Measurements from ENCODE around the gene HOGA1. TPM values are rescaled to one million over a fixed set of nuclear protein-coding genes. Genes with fewer than 3 reads are reported as not detected.

HOGA1 gene
- total and polyA plus RNA-seq, 3 donors from 2014 or later: 0.25 to 1.5 (median 0.55) TPM

DNA sequence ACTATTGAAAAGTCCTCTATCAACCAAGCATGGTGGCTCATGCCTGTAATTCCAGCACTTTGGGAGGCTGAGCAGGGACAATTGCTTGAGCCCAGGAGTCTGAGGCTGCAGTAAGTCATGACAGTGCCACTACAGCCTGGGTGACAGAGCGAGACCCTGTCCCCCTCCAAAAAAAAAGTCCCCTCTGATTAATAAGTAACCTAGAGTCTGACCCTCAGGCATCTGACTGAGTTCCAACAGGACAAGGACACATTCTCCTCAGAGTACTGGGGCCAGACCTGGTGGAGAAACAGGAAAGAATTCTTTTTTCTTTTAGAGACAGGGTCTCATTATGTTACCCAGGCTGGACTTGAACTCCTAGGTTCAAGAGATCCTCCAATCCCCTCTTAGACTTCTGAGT, 39.1 kb downstream of the HOGA1 start:
- H3K27ac ChIP-seq: no peak overlapping the region
- no peak overlapping the region for H3K4me3 ChIP-seq
- no peaks in the 10 kb centered on the region for H3K9me3 ChIP-seq
- 95 to 100% methylated on average over 1 of the region's 1 CpG for WGBS, 2 donors
- TF ChIP-seq, protein P1, sequence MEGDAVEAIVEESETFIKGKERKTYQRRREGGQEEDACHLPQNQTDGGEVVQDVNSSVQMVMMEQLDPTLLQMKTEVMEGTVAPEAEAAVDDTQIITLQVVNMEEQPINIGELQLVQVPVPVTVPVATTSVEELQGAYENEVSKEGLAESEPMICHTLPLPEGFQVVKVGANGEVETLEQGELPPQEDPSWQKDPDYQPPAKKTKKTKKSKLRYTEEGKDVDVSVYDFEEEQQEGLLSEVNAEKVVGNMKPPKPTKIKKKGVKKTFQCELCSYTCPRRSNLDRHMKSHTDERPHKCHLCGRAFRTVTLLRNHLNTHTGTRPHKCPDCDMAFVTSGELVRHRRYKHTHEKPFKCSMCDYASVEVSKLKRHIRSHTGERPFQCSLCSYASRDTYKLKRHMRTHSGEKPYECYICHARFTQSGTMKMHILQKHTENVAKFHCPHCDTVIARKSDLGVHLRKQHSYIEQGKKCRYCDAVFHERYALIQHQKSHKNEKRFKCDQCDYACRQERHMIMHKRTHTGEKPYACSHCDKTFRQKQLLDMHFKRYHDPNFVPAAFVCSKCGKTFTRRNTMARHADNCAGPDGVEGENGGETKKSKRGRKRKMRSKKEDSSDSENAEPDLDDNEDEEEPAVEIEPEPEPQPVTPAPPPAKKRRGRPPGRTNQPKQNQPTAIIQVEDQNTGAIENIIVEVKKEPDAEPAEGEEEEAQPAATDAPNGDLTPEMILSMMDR (IDR thresholded peaks at IDR 0.05): no peak
- TF ChIP-seq POLR2A (IDR thresholded peaks at IDR 0.05): no peak
- no peaks in the 10 kb centered on the region for H3K36me3 ChIP-seq (ENCODE audit: low read depth, missing control alignments)
- DNase-seq: no peak
- H3K4me1 ChIP-seq: no peaks in the 10 kb centered on the region
- intact Hi-C loops (cut with DNase I; ENCODE audit: low total_unique reads): no loop called here
- no peaks in the 10 kb centered on the region for H3K27me3 ChIP-seq

DNA sequence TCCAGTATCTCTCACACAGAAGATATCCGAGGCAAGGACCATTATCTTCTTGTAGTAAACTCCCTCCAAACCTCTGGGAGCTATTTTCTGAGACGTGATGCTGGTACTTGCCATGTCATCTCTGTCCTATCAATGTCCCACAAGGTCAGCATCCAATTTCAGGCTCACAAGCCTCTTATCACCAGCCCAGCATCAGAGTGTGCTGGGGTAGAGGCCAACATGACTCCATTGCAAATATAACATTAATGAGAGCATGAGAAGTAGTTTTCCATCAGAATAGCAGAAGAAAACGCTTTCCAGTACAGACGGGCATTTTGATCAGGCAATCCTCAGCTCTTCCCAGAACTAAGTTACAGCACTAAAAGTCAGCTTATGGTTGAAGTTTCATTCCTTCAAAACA, 43.5 kb downstream of the HOGA1 start:
- TF ChIP-seq, protein P1 (IDR thresholded peaks at IDR 0.05): no peak
- no peak for TF ChIP-seq POLR2A (IDR thresholded peaks at IDR 0.05)
- Histone ChIP-seq H3K4me3 (no peak overlapping the region), H3K4me1 (no peaks in the 10 kb centered on the region), H3K27ac (no peak overlapping the region), H3K36me3 (ENCODE audit: low read depth, missing control alignments) (no peaks in the 10 kb centered on the region), H3K9me3 (no peaks in the 10 kb centered on the region), H3K27me3 (no peaks in the 10 kb centered on the region)
- 61 to 66% methylated on average over 4 of the region's 4 CpGs for WGBS, 2 donors
- intact Hi-C loops (cut with DNase I; ENCODE audit: low total_unique reads): no loop called here
- no peak for DNase-seq

DNA sequence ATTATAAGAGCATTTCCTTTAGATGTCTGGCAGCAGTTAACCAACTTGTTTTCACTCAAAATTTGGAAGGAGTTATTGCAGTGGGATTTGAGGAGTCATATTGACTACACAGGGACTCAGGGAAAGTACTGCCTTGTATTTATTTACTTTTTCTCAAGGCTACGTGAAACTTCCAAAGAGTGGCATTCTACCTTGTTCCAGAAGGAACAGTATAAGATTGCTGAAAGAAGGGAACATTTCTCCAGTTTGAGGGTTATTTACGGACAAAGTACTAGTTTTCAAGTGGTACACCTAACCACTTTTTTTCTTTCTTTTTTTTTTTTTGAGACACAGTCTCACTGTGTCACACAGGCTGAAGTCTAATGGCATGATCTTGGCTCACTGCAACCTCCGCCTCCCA, 44.0 kb downstream of the HOGA1 start:
- Histone ChIP-seq H3K36me3 (ENCODE audit: low read depth, missing control alignments) (no peaks in the 10 kb centered on the region), H3K4me3 (no peak overlapping the region), H3K4me1 (no peaks in the 10 kb centered on the region), H3K27me3 (no peaks in the 10 kb centered on the region), H3K9me3 (no peaks in the 10 kb centered on the region), H3K27ac (no peak overlapping the region)
- no peak for TF ChIP-seq POLR2A (IDR thresholded peaks at IDR 0.05)
- TF ChIP-seq, protein P1 (IDR thresholded peaks at IDR 0.05): no peak
- 77 to 83% methylated on average over 3 of the region's 3 CpGs for WGBS, 2 donors
- intact Hi-C loops (cut with DNase I; ENCODE audit: low total_unique reads): no loop called here
- DNase-seq: no peak

DNA sequence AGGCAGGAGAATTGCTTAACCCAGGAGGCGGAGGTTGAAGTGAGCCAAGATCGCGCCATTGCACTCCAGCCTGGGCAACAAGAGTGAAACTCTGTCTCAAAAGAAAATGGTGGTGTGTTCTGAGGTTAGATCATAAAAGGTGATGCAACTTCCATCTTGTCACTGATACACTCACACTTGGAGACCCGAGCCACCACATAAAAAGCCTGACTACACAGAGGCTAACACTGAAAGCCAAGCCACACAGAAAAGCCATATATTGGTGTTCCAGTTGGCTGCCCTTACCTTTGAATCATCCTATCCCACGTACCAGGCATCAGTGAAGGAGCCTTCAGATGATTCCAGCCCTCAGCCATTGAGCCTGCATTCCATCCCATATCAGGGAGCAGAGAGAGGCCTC, 45.1 kb downstream of the HOGA1 start:
- TF ChIP-seq, protein P1 (IDR thresholded peaks at IDR 0.05): no peak
- Histone ChIP-seq H3K27ac (no peak overlapping the region), H3K27me3 (no peaks in the 10 kb centered on the region), H3K4me3 (no peak overlapping the region), H3K9me3 (no peaks in the 10 kb centered on the region), H3K4me1 (no peaks in the 10 kb centered on the region), H3K36me3 (ENCODE audit: low read depth, missing control alignments) (no peaks in the 10 kb centered on the region)
- 96 to 97% methylated on average over 5 of the region's 5 CpGs for WGBS, 2 donors
- intact Hi-C loops (cut with DNase I; ENCODE audit: low total_unique reads): no loop called here
- no peak for DNase-seq

DNA sequence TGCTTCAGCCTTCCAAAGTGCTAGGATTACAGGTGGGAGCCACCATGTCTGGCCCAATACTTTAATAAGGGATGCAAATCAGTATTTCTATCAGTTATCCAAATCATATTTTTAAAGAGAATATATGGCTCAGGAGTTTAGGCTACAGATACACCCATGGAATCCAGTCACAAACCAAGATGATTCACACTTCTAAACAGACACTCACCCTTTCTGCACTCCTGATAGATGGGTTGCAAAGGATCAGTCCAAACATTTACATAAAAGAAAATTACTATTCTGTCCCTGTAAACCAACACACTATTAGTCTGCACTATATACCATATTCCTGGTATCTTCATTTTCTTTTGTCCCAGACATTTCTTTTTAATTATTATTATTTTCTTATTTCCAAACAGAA, 46.9 kb downstream of the HOGA1 start:
- no peak for TF ChIP-seq POLR2A (IDR thresholded peaks at IDR 0.05)
- TF ChIP-seq, protein P1 (IDR thresholded peaks at IDR 0.05): no peak
- Histone ChIP-seq H3K4me1 (no peaks in the 10 kb centered on the region), H3K27ac (no peak overlapping the region), H3K36me3 (ENCODE audit: low read depth, missing control alignments) (no peaks in the 10 kb centered on the region), H3K9me3 (no peaks in the 10 kb centered on the region), H3K27me3 (no peaks in the 10 kb centered on the region), H3K4me3 (no peak overlapping the region)
- DNase-seq: no peak
- intact Hi-C loops (cut with DNase I; ENCODE audit: low total_unique reads): no loop called here

All from testis (tissue), 3 donors.